ENCODE results near the gene TRIO. TPM values are rescaled to one million over a fixed set of nuclear protein-coding genes. Genes with fewer than 3 reads are reported as not detected.
A peak's percentile ranks its signal among the peaks of the same experiment; 100 is the strongest.

Gene TRIO
- total and polyA plus RNA-seq, 2 of the 8 experiments (the other 6 are each of a cell fraction or from before 2014, with no cell fraction given), result 35.1 to 69.1 TPM

DNA sequence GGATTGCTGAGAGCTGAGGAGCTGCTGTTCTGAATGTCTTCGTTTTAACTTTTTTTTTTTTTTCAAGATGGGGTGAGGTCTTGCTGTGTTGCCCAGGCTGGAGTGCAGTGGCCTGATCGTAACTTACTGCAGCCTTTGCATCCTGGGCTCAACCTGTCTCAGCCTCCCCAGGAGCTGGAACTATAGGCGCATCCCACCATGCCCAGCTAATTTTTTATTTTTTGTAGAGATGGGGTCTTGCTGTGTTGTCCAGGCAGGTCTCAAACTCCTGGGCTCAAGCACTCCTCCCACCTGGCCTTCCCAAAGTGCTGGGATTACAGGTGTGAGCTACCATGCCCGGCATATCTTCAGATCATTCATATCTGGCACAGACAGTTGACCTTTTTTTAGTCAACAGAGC, 46.5 kb downstream of the TRIO start:
- no peak overlapping the region for H3K4me2 ChIP-seq (ENCODE audit: insufficient read depth in 1 of 2, low read depth in 2 of 2, low read length in 2 of 2)
- no peak overlapping the region for H3K4me3 ChIP-seq (ENCODE audit: extremely low read depth in 1 of 4, insufficient read depth in 2 of 4, low read depth in 3 of 4, low read length in 4 of 4)

More for the DNA sequence above, 46.5 kb downstream of the TRIO start:
- Histone ChIP-seq H2BK12ac (ENCODE audit: low read depth, low read length) (no peak overlapping the region), H3K79me1 (ENCODE audit: low read depth, low read length) (no peaks in the 10 kb centered on the region; the same call in 1 of the 2 replicates), H3K79me2 (ENCODE audit: control insufficient read depth in 1 of 2, insufficient read depth in 2 of 2, low read length in 2 of 2) (peaks cover 3 to 98% of the 10 kb centered on the region in 2 experiments; a peak in 3 of 4 replicates), H2BK15ac (ENCODE audit: low read length) (no peak overlapping the region), H4K5ac (ENCODE audit: insufficient read length, low read depth, low read length) (no peak overlapping the region), H2AFZ (ENCODE audit: low read length) (no peak overlapping the region), H3K56ac (replicated peaks; ENCODE audit: insufficient read length, low read depth, low read length) (no peak overlapping the region), H3K4ac (replicated peaks; ENCODE audit: insufficient read length, low read depth, low read length) (no peak overlapping the region), H4K8ac (ENCODE audit: extremely low read depth, insufficient read depth, low read length) (no peak overlapping the region), H3K18ac (ENCODE audit: extremely low read depth, low read length) (no peak overlapping the region), H3K4me1 (replicated peaks in 1 of 4; ENCODE audit: control insufficient read depth in 3 of 4, insufficient read depth in 4 of 4, low read length in 3 of 4) (peaks cover 0 to 8% (median 2%) of the 10 kb centered on the region in 4 experiments; a peak in 4 of 7 replicates), H3K23ac (ENCODE audit: insufficient read length) (no peak overlapping the region), H3K14ac (ENCODE audit: insufficient read length) (no peak overlapping the region), H2BK120ac (replicated peaks; ENCODE audit: low read depth, low read length) (no peak overlapping the region), H3K36me3 (ENCODE audit: control insufficient read depth in 2 of 4, insufficient read depth in 4 of 4, low read length in 3 of 4) (no peaks in the 10 kb centered on the region), H3K9me3 (ENCODE audit: insufficient read depth in 2 of 2, low read depth in 1 of 2, low read length in 1 of 2) (no peaks in the 10 kb centered on the region), H2BK20ac (ENCODE audit: low read length) (no peak overlapping the region), H4K20me1 (replicated peaks in 1 of 2; ENCODE audit: control insufficient read depth in 1 of 2, insufficient read depth in 2 of 2, low read length in 2 of 2) (peaks cover 9 to 17% of the 10 kb centered on the region in 2 experiments), H3K27ac (ENCODE audit: low read depth, low read length) (no peak overlapping the region), H2AK5ac (ENCODE audit: low read depth, low read length) (no peak overlapping the region), H3K23me2 (ENCODE audit: low read depth, low read length) (no peaks in the 10 kb centered on the region), H3K27me3 (replicated peaks in 1 of 4; ENCODE audit: control insufficient read depth in 3 of 4, extremely low read depth in 1 of 4, insufficient read depth in 3 of 4, low read length in 3 of 4) (no peaks in the 10 kb centered on the region), H3K9ac (replicated peaks in 1 of 4; ENCODE audit: extremely low read depth in 1 of 4, low read depth in 3 of 4, low read length in 3 of 4) (no peak overlapping the region), H2BK5ac (ENCODE audit: low read depth, low read length) (no peak overlapping the region), H4K91ac (replicated peaks; ENCODE audit: insufficient read length, low read length) (no peak overlapping the region)
- 84% methylated on average over 4 of the region's 4 CpGs; no CpG with 5 or more reads in 1 of the 2 experiments for WGBS, 2 experiments (ENCODE audit: extremely low coverage in 1 of 2, insufficient coverage in 1 of 2, insufficient read length in 1 of 2, insufficient replicate concordance in 2 of 2, low coverage in 1 of 2, low lambda C conversion rate in 2 of 2, missing lambda C conversion rate in 1 of 2)
- CTCF ChIA-PET (ENCODE audit: partially characterized antibody), result interaction anchor here (0.6 to 1.4 kb wide), 2 partner anchors 25 to 32 kb away, joined by 3 read pairs; no protein-coding TSS in a partner anchor
- no peak for TF ChIP-seq ZNF274 (IDR thresholded peaks at IDR 0.05; ENCODE audit: borderline replicate concordance, extremely low read depth, low read length)
- TF ChIP-seq BCL11A (IDR thresholded peaks at IDR 0.05; ENCODE audit: low read depth in 2 of 2, low read length in 2 of 2), result no peak
- TF ChIP-seq KDM1A (IDR thresholded peaks at IDR 0.05; ENCODE audit: borderline replicate concordance, low read length), result peak; percentile 56; the same call in 1 of the 2 replicates
- FAIRE-seq (no peak), DNase-seq (ENCODE audit: low read depth in 1 of 2, low spot score in 2 of 2) (no peak)
- POLR2A ChIA-PET (ENCODE audit: partially characterized antibody), result interaction anchor here (0.7 kb wide), 1 partner anchor 392 kb away, joined by 4 read pairs; no protein-coding TSS in a partner anchor
